ENCODE results near the gene PKP4. TPM values are rescaled to one million over a fixed set of nuclear protein-coding genes. Genes with fewer than 3 reads are reported as not detected.

Gene PKP4
- total and polyA plus RNA-seq, 7 donors, result 6.8 to 23.8 (median 18.0) TPM

- ATAC-seq (no peak), DNase-seq (no peak)
- H3K27ac ChIP-seq, result no peak overlapping the region
- no peak for TF ChIP-seq CTCF (IDR thresholded peaks at IDR 0.05)
- H3K27me3 ChIP-seq (ENCODE audit: insufficient read depth in 3 of 3, low read length in 2 of 3), result no peaks in the 10 kb centered on the region
- intact Hi-C loops (cut with DNase I), result no loop called here
- WGBS, 3 donors, result 62 to 68% (median 64%) methylated on average over 5 of the region's 5 CpGs
- no peaks in the 10 kb centered on the region for H3K9me3 ChIP-seq
- H3K4me3 ChIP-seq, result no peak overlapping the region
- H3K4me1 ChIP-seq, result peaks cover 5% of the 10 kb centered on the region
- H3K36me3 ChIP-seq (ENCODE audit: insufficient read depth in 1 of 2, low read depth in 1 of 2), result peaks cover 2 to 61% of the 10 kb centered on the region in 2 donors
These were observed 209.0 kb downstream of the PKP4 start for GRCh38 chr2:158665536-158666302.

- TF ChIP-seq CTCF (IDR thresholded peaks at IDR 0.05), result no peak
- peaks cover 2 to 58% of the 10 kb centered on the region in 2 donors for H3K36me3 ChIP-seq (ENCODE audit: insufficient read depth in 1 of 2, low read depth in 1 of 2)
- 84 to 86% (median 86%) methylated on average over 8 of the region's 8 CpGs for WGBS, 3 donors
- peaks cover 5% of the 10 kb centered on the region for H3K4me1 ChIP-seq
- ATAC-seq (no peak), DNase-seq (no peak)
- intact Hi-C loops (cut with DNase I), result no loop called here
- H3K27ac ChIP-seq, result no peak overlapping the region
- no peak overlapping the region for H3K4me3 ChIP-seq
- no peaks in the 10 kb centered on the region for H3K9me3 ChIP-seq
- H3K27me3 ChIP-seq (ENCODE audit: insufficient read depth in 3 of 3, low read length in 2 of 3), result no peaks in the 10 kb centered on the region
These were observed 210.2 kb downstream of the PKP4 start for GRCh38 chr2:158666969-158667368.

- peaks cover 2 to 53% of the 10 kb centered on the region in 2 donors for H3K36me3 ChIP-seq (ENCODE audit: insufficient read depth in 1 of 2, low read depth in 1 of 2)
- no peak for DNase-seq
- ATAC-seq, result peak in 1 of 4 donors; percentile 40
- no peak overlapping the region for H3K4me3 ChIP-seq
- 50 to 57% (median 51%) methylated on average over 4 of the region's 4 CpGs for WGBS, 3 donors
- H3K27ac ChIP-seq, result no peak overlapping the region
- no peak for TF ChIP-seq CTCF (IDR thresholded peaks at IDR 0.05)
- no peaks in the 10 kb centered on the region for H3K27me3 ChIP-seq (ENCODE audit: insufficient read depth in 3 of 3, low read length in 2 of 3)
- peaks cover 5% of the 10 kb centered on the region for H3K4me1 ChIP-seq
- H3K9me3 ChIP-seq, result no peaks in the 10 kb centered on the region
- intact Hi-C loops (cut with DNase I), result no loop called here
These were observed 210.8 kb downstream of the PKP4 start for GRCh38 chr2:158667586-158667985.

GRCh38 chr2:158668001-158668765 is 211.4 kb downstream of the PKP4 start:
- DNase-seq (no peak), ATAC-seq (no peak)
- TF ChIP-seq CTCF (IDR thresholded peaks at IDR 0.05), result no peak
- intact Hi-C loops (cut with DNase I), result no loop called here
- Histone ChIP-seq H3K27me3 (ENCODE audit: insufficient read depth in 3 of 3, low read length in 2 of 3) (no peaks in the 10 kb centered on the region), H3K9me3 (no peaks in the 10 kb centered on the region), H3K36me3 (ENCODE audit: insufficient read depth in 1 of 2, low read depth in 1 of 2) (peaks cover 2 to 47% of the 10 kb centered on the region in 2 donors), H3K4me1 (peaks cover 5% of the 10 kb centered on the region), H3K4me3 (no peak overlapping the region), H3K27ac (no peak overlapping the region)
- WGBS, 3 donors, result 68 to 79% (median 77%) methylated on average over 5 of the region's 5 CpGs
